GM12878 (cell line): ENCODE measurements around the gene B3GALT5. TPM values are rescaled to one million over a fixed set of nuclear protein-coding genes. Genes with fewer than 3 reads are reported as not detected.

Experiments
- ATAC-seq: fragments of 200-7000 bp; cut with Tn5 transposase; 3 replicates; pipeline ENCODE4 v1.9.1; 2020; ENCODE audit warnings: mild to moderate bottlenecking, moderate library complexity
- BruUV-seq: library from RNA; stranded (reverse); fragments of 400-500 nt; replicated peaks from 2 replicates; lab custom pipeline; 2021; lab: Mats Ljungman, UMichigan
- CTCF ChIA-PET: fragments of 300-600 bp; sonication (Branson Sonifier 250); formaldehyde crosslinking; extraction: SDS; loops from one replicate; lab custom pipeline; 2021; ENCODE audit warnings: inconsistent platforms; lab: Yijun Ruan, JAX
- POLR2A ChIA-PET: fragments of 350-600 bp; formaldehyde crosslinking; extraction: SDS; loops from one replicate; lab custom pipeline; 2021; ENCODE audit warnings: inconsistent platforms; lab: Charles Lee
- RAD21 ChIA-PET: fragments of 300-600 bp; sonication (Branson Sonifier 250); formaldehyde crosslinking; loops from one replicate; lab custom pipeline; 2023; ENCODE audit warnings: antibody characterized with exemption; ENCODE audit not compliant: unreplicated experiment; lab: Charles Lee
- SMC1A ChIA-PET: fragments of 300-600 bp; sonication (Branson Sonifier 250); formaldehyde crosslinking; loops from one replicate; lab custom pipeline; 2023; ENCODE audit not compliant: unreplicated experiment, uncharacterized antibody; lab: Charles Lee
- DNase-seq: peaks from one replicate; pipeline ENCODE4 v3.0.0-alpha.2; 2011; ENCODE audit warnings: low read depth, low spot score
- FAIRE-seq: peaks from 3 replicates; lab custom pipeline; 2011; peaks lifted over from hg19 to GRCh38; lab: Jason Lieb, UNC
- H2AFZ ChIP-seq: 2 replicates; pipeline ENCODE4 v1.6.0; 2011; ENCODE audit warnings: low read depth, low read length, control low read depth; ENCODE audit not compliant: control insufficient read depth
- H3K27ac ChIP-seq: 2 replicates; pipeline ENCODE4 v1.5.1; 2011; ENCODE audit warnings: control low read depth; ENCODE audit not compliant: control insufficient read depth, insufficient read depth
- H3K27me3 ChIP-seq, 2 experiments: replicated peaks in 1 of 2; 2 replicates each; pipeline versions ENCODE4 v1.6.0 to v1.6.1; 2011; ENCODE audit warnings: low read length in 1 of 2; ENCODE audit not compliant: control insufficient read depth in 2 of 2, insufficient read depth in 2 of 2
- H3K36me3 ChIP-seq, 2 experiments: 2 replicates each; pipeline ENCODE4 v1.5.1; 2011; ENCODE audit warnings: low read length in 1 of 2; ENCODE audit not compliant: control insufficient read depth in 2 of 2, insufficient read depth in 2 of 2
- H3K4me1 ChIP-seq: 2 replicates; pipeline ENCODE4 v1.6.1; 2011; ENCODE audit warnings: mild to moderate bottlenecking, low read length, moderate library complexity, mixed read lengths; ENCODE audit not compliant: control insufficient read depth, insufficient read depth
- H3K4me2 ChIP-seq: 2 replicates; pipeline ENCODE4 v1.6.0; 2011; ENCODE audit warnings: control low read depth; ENCODE audit not compliant: control insufficient read depth, insufficient read depth
- H3K4me3 ChIP-seq: fragments of 200-600 bp; sonication (generic); 2 replicates; pipeline ENCODE4 v1.5.1; 2016
- H3K79me2 ChIP-seq: 2 replicates; pipeline ENCODE4 v1.6.0; 2011; ENCODE audit warnings: low read length; ENCODE audit not compliant: control insufficient read depth, insufficient read depth
- H3K9ac ChIP-seq: 2 replicates; pipeline ENCODE4 v1.8.0; 2011; ENCODE audit warnings: low read length, control low read depth, mixed read lengths; ENCODE audit not compliant: control insufficient read depth, insufficient read depth
- H3K9me3 ChIP-seq: replicated peaks from 3 replicates; pipeline ENCODE4 v1.5.1; 2011; ENCODE audit warnings: mild to moderate bottlenecking, low read length; ENCODE audit not compliant: control insufficient read depth, insufficient read depth
- H4K20me1 ChIP-seq: 2 replicates; pipeline ENCODE4 v1.6.0; 2011; ENCODE audit not compliant: control insufficient read depth, insufficient read depth
- FOXM1 ChIP-seq: IDR thresholded peaks from 2 replicates; pipeline ENCODE4 v1.6.1; 2012; ENCODE audit warnings: low read depth, mild to moderate bottlenecking, inconsistent platforms, low read length, moderate library complexity
- WGBS: methylation state at CpG from one replicate; pipeline ENCODE4 v1.1.6; 2016; ENCODE audit warnings: low lambda C conversion rate; ENCODE audit not compliant: insufficient replicate concordance, insufficient coverage; ENCODE audit errors: missing lambda C conversion rate; 5-methylcytosine and 5-hydroxymethylcytosine counted together
- in situ Hi-C: fragments of 300-500 bp; cut with MboI; formaldehyde crosslinking; loops from 9 replicates; pipeline ENCODE4 v1.14.3; 2018; ENCODE audit warnings: mixed read lengths
- intact Hi-C: fragments of 100-400 bp; cut with micrococcal nuclease; formaldehyde crosslinking; loops from one replicate; pipeline ENCODE4 v1.14.2; 2022; ENCODE audit not compliant: unreplicated experiment
- polyA plus RNA-seq, 11 experiments: library from polyadenylated mRNA; depleted of rRNA in 4 of 11; unstranded in 6 of 11; stranded (reverse) in 5 of 11; fragments of >200 nt; fragmentation: Nextera tagmentation in 4 of 11; fragmentation: Illumina TruSeq in 1 of 11; extraction: Ambion mirVana in 4 of 11; extraction: Trizol in 1 of 11; gene quantifications; 1 replicate in 1 of 11; 2 replicates in 10 of 11; pipeline versions ENCODE4 v1.2.1 to v1.2.3, GENCODE V29; 2011 to 2016; ENCODE audit warnings: inconsistent platforms in 2 of 11, missing spikeins in 2 of 11, low read depth in 1 of 11
- total RNA-seq, 4 experiments: library from RNA; depleted of rRNA in 3 of 4; stranded (reverse); fragments of >200 nt in 3 of 4; fragmentation: Illumina TruSeq in 1 of 4; extraction: Trizol in 1 of 4; gene quantifications; 2 replicates each; pipeline versions ENCODE4 v1.2.1 to v1.2.3, GENCODE V29; 2013 to 2021
- TF ChIP-seq, protein P1 (sequence below): IDR thresholded peaks from 2 replicates; pipeline ENCODE4 v1.6.1; 2011; ENCODE audit warnings: low read depth, low read length, improper control_type of control experiment, borderline replicate concordance
- TF ChIP-seq, protein P2 (sequence below): IDR thresholded peaks from 2 replicates; pipeline ENCODE4 v1.6.1; 2012; ENCODE audit warnings: low read depth, low read length, improper control_type of control experiment
- TF ChIP-seq, protein P3 (sequence below): fragments of 450-650 bp; IDR thresholded peaks from 2 replicates; pipeline ENCODE4 v1.6.1; 2016; ENCODE audit warnings: mild to moderate bottlenecking, moderate library complexity, borderline replicate concordance
- TF ChIP-seq, protein P4 (sequence below): IDR thresholded peaks from 2 replicates; pipeline ENCODE4 v1.6.1; 2012; ENCODE audit warnings: improper control_type of control experiment, low read depth, low read length; ENCODE audit not compliant: insufficient replicate concordance

The B3GALT5 gene
- total and polyA plus RNA-seq, 10 of the 15 experiments (the other 5 are each of a cell fraction or from before 2014, with no cell fraction given) = 0.03 to 0.04 TPM; not detected in 8

DNA sequence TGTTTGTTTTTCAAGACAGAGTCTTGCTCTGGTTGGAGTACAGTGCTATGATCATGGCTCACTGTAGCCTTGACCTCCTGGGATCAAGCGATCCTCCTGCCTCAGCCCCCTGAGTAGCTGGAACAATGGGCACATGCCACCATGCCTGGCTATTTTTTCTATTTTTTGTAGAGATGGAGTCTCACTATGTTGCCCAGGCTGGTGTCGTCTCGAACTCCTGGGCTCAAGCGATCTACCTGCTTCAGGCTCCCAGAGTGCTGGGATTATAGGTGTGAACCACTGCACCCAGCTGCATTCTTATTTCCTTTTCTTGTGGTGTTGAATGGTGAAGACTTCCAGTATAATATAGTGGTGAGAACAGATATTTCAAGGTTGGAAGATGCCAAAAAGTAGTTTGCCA lies 28.0 kb downstream of the B3GALT5 start:
- in situ Hi-C loops (no loop called here), intact Hi-C loops (no loop called here)
- no peak for DNase-seq
- Histone ChIP-seq H3K79me2 (no peaks in the 10 kb centered on the region), H3K4me2 (no peak overlapping the region), H3K36me3 (no peaks in the 10 kb centered on the region), H3K27ac (no peak overlapping the region), H2AFZ (no peak overlapping the region), H3K9ac (no peak overlapping the region), H3K4me1 (no peaks in the 10 kb centered on the region), H4K20me1 (no peaks in the 10 kb centered on the region), H3K4me3 (no peak overlapping the region), H3K27me3 (no peaks in the 10 kb centered on the region), H3K9me3 (no peaks in the 10 kb centered on the region; the same call in 2 of the 3 replicates)
- FAIRE-seq = no peak
- no peak for ATAC-seq
- ChIA-PET RAD21 (no interaction called here), SMC1A (interaction anchor here (1.5 kb wide), 1 partner anchor 24 kb away, joined by 3 read pairs; no protein-coding TSS in a partner anchor), POLR2A (no interaction called here), CTCF (no interaction called here)
- 24% methylated on average over 4 of the region's 4 CpGs for WGBS
- TF ChIP-seq, protein P1, sequence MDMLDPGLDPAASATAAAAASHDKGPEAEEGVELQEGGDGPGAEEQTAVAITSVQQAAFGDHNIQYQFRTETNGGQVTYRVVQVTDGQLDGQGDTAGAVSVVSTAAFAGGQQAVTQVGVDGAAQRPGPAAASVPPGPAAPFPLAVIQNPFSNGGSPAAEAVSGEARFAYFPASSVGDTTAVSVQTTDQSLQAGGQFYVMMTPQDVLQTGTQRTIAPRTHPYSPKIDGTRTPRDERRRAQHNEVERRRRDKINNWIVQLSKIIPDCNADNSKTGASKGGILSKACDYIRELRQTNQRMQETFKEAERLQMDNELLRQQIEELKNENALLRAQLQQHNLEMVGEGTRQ = no peak
- TF ChIP-seq, protein P2, sequence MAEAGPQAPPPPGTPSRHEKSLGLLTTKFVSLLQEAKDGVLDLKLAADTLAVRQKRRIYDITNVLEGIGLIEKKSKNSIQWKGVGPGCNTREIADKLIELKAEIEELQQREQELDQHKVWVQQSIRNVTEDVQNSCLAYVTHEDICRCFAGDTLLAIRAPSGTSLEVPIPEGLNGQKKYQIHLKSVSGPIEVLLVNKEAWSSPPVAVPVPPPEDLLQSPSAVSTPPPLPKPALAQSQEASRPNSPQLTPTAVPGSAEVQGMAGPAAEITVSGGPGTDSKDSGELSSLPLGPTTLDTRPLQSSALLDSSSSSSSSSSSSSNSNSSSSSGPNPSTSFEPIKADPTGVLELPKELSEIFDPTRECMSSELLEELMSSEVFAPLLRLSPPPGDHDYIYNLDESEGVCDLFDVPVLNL = no peak
- TF ChIP-seq, protein P3, sequence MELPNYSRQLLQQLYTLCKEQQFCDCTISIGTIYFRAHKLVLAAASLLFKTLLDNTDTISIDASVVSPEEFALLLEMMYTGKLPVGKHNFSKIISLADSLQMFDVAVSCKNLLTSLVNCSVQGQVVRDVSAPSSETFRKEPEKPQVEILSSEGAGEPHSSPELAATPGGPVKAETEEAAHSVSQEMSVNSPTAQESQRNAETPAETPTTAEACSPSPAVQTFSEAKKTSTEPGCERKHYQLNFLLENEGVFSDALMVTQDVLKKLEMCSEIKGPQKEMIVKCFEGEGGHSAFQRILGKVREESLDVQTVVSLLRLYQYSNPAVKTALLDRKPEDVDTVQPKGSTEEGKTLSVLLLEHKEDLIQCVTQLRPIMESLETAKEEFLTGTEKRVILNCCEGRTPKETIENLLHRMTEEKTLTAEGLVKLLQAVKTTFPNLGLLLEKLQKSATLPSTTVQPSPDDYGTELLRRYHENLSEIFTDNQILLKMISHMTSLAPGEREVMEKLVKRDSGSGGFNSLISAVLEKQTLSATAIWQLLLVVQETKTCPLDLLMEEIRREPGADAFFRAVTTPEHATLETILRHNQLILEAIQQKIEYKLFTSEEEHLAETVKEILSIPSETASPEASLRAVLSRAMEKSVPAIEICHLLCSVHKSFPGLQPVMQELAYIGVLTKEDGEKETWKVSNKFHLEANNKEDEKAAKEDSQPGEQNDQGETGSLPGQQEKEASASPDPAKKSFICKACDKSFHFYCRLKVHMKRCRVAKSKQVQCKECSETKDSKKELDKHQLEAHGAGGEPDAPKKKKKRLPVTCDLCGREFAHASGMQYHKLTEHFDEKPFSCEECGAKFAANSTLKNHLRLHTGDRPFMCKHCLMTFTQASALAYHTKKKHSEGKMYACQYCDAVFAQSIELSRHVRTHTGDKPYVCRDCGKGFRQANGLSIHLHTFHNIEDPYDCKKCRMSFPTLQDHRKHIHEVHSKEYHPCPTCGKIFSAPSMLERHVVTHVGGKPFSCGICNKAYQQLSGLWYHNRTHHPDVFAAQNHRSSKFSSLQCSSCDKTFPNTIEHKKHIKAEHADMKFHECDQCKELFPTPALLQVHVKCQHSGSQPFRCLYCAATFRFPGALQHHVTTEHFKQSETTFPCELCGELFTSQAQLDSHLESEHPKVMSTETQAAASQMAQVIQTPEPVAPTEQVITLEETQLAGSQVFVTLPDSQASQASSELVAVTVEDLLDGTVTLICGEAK = no peak
- TF ChIP-seq, protein P4, sequence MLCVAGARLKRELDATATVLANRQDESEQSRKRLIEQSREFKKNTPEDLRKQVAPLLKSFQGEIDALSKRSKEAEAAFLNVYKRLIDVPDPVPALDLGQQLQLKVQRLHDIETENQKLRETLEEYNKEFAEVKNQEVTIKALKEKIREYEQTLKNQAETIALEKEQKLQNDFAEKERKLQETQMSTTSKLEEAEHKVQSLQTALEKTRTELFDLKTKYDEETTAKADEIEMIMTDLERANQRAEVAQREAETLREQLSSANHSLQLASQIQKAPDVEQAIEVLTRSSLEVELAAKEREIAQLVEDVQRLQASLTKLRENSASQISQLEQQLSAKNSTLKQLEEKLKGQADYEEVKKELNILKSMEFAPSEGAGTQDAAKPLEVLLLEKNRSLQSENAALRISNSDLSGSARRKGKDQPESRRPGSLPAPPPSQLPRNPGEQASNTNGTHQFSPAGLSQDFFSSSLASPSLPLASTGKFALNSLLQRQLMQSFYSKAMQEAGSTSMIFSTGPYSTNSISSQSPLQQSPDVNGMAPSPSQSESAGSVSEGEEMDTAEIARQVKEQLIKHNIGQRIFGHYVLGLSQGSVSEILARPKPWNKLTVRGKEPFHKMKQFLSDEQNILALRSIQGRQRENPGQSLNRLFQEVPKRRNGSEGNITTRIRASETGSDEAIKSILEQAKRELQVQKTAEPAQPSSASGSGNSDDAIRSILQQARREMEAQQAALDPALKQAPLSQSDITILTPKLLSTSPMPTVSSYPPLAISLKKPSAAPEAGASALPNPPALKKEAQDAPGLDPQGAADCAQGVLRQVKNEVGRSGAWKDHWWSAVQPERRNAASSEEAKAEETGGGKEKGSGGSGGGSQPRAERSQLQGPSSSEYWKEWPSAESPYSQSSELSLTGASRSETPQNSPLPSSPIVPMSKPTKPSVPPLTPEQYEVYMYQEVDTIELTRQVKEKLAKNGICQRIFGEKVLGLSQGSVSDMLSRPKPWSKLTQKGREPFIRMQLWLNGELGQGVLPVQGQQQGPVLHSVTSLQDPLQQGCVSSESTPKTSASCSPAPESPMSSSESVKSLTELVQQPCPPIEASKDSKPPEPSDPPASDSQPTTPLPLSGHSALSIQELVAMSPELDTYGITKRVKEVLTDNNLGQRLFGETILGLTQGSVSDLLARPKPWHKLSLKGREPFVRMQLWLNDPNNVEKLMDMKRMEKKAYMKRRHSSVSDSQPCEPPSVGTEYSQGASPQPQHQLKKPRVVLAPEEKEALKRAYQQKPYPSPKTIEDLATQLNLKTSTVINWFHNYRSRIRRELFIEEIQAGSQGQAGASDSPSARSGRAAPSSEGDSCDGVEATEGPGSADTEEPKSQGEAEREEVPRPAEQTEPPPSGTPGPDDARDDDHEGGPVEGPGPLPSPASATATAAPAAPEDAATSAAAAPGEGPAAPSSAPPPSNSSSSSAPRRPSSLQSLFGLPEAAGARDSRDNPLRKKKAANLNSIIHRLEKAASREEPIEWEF = no peak
- no peak for TF ChIP-seq FOXM1
- BruUV-seq = no TSS peak
